Sigmoid colon (tissue), 7 donors: Measurements from ENCODE around the gene DDX1. TPM values are rescaled to one million over a fixed set of nuclear protein-coding genes. Genes with fewer than 3 reads are reported as not detected.

Experiments
- DNase-seq: peaks from one replicate; pipeline ENCODE4 v3.0.0-alpha.2; 2019
- H3K27ac ChIP-seq, 4 donors: fragments of 200-600 bp; sonication (generic); one replicate each; pipeline ENCODE4 v1.5.1; 2016 to 2019; ENCODE audit warnings: mild to moderate bottlenecking in 1 of 4
- H3K27me3 ChIP-seq, 3 donors: fragments of 200-600 bp; sonication (generic); one replicate each; pipeline ENCODE4 v1.5.1; 2019; ENCODE audit warnings: mild to moderate bottlenecking in 1 of 3
- H3K36me3 ChIP-seq, 4 donors: fragments of 200-600 bp; sonication (generic); one replicate each; pipeline ENCODE4 v1.5.1; 2016 to 2019
- H3K4me1 ChIP-seq, 4 donors: fragments of 200-600 bp; sonication (generic); one replicate each; pipeline ENCODE4 v1.5.1; 2017 to 2019
- H3K4me3 ChIP-seq, 4 donors: fragments of 200-600 bp; sonication (generic); one replicate each; pipeline ENCODE4 v1.5.1; 2017 to 2019; ENCODE audit warnings: mild to moderate bottlenecking in 2 of 4, moderate library complexity in 1 of 4
- H3K9me3 ChIP-seq, 4 donors: fragments of 200-600 bp in 3 of 4; sonication (generic) in 3 of 4; one replicate each; pipeline versions ENCODE4 v1.5.1 to v1.6.1; 2013 to 2019
- EP300 ChIP-seq, 4 donors: sonication (generic); formaldehyde crosslinking; IDR thresholded peaks; one replicate each; pipeline ENCODE4 v1.6.1; 2017; ENCODE audit warnings: antibody characterized with exemption in 4 of 4
- POLR2A ChIP-seq, 2 donors: fragments of 450-650 bp; IDR thresholded peaks; one replicate each; pipeline ENCODE4 v1.6.1; 2016; ENCODE audit warnings: antibody characterized with exemption in 2 of 2, mild to moderate bottlenecking in 2 of 2, moderate library complexity in 2 of 2
- POLR2AphosphoS5 ChIP-seq, 4 donors: sonication (generic); formaldehyde crosslinking; IDR thresholded peaks; one replicate each; pipeline ENCODE4 v1.6.1; 2017; ENCODE audit warnings: antibody characterized with exemption in 4 of 4
- WGBS, 2 donors: extraction: QIAGEN DNeasy Blood & Tissue Kit; methylation state at CpG; one replicate each; pipeline ENCODE4 v1.1.7; 2013; 5-methylcytosine and 5-hydroxymethylcytosine counted together
- intact Hi-C: fragments of 100-400 bp; cut with DNase I; formaldehyde crosslinking; loops from one replicate; pipeline ENCODE4 v1.15.1; 2023
- polyA plus RNA-seq, 3 donors: library from polyadenylated mRNA; stranded (reverse); fragments of 200-250 nt; gene quantifications; one replicate each; pipeline ENCODE4 v1.2.3, GENCODE V29; 2013
- total RNA-seq, 4 donors: library from RNA; depleted of rRNA; stranded (reverse); fragments of >200 nt; gene quantifications; one replicate each; pipeline ENCODE4 v1.1.0, GENCODE V29; 2016
- TF ChIP-seq, protein P1 (sequence below), 4 experiments: fragments of 450-650 bp in 3 of 4; fragments of 200-600 bp in 1 of 4; IDR thresholded peaks; one replicate each; pipeline ENCODE4 v1.5.1; 2016 to 2019; ENCODE audit warnings: antibody characterized with exemption in 4 of 4, mild to moderate bottlenecking in 3 of 4, moderate library complexity in 2 of 4
- donor health status: healthy with polysubstance abuse.
- donor health status: Bipolar disorder and iron deficiency.
- donor health status: healthy.

The DDX1 gene
- total and polyA plus RNA-seq, 7 donors = 59.2 to 104 (median 67.9) TPM

GRCh38 chr2:15622214-15622613 is 30.5 kb downstream of the DDX1 start:
- TF ChIP-seq EP300 (IDR thresholded peaks at IDR 0.05) (no peak), POLR2A (IDR thresholded peaks at IDR 0.05) (no peak), POLR2AphosphoS5 (IDR thresholded peaks at IDR 0.05) (no peak)
- TF ChIP-seq, protein P1, sequence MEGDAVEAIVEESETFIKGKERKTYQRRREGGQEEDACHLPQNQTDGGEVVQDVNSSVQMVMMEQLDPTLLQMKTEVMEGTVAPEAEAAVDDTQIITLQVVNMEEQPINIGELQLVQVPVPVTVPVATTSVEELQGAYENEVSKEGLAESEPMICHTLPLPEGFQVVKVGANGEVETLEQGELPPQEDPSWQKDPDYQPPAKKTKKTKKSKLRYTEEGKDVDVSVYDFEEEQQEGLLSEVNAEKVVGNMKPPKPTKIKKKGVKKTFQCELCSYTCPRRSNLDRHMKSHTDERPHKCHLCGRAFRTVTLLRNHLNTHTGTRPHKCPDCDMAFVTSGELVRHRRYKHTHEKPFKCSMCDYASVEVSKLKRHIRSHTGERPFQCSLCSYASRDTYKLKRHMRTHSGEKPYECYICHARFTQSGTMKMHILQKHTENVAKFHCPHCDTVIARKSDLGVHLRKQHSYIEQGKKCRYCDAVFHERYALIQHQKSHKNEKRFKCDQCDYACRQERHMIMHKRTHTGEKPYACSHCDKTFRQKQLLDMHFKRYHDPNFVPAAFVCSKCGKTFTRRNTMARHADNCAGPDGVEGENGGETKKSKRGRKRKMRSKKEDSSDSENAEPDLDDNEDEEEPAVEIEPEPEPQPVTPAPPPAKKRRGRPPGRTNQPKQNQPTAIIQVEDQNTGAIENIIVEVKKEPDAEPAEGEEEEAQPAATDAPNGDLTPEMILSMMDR (IDR thresholded peaks at IDR 0.05) = no peak

GRCh38 chr2:15622614-15623480 is 31.2 kb downstream of the DDX1 start:
- no peak for TF ChIP-seq EP300 (IDR thresholded peaks at IDR 0.05)
- no peak for TF ChIP-seq POLR2AphosphoS5 (IDR thresholded peaks at IDR 0.05)
- no peak for TF ChIP-seq POLR2A (IDR thresholded peaks at IDR 0.05)
- TF ChIP-seq, protein P1 (IDR thresholded peaks at IDR 0.05) = no peak
- Histone ChIP-seq H3K36me3 (peaks cover 30 to 99% (median 47%) of the 10 kb centered on the region in 4 donors), H3K4me1 (no peaks in the 10 kb centered on the region), H3K27me3 (no peaks in the 10 kb centered on the region), H3K9me3 (no peaks in the 10 kb centered on the region), H3K4me3 (no peak overlapping the region), H3K27ac (no peak overlapping the region)
- intact Hi-C loops = no loop called here
- 97 to 98% methylated on average over 3 of the region's 3 CpGs for WGBS, 2 donors
- no peak for DNase-seq

More at GRCh38 chr2:15622214-15622613, 30.5 kb downstream of the DDX1 start:
- intact Hi-C loops = no loop called here
- Histone ChIP-seq H3K4me1 (no peaks in the 10 kb centered on the region), H3K27me3 (no peaks in the 10 kb centered on the region), H3K9me3 (no peaks in the 10 kb centered on the region), H3K27ac (no peak overlapping the region), H3K36me3 (peaks cover 28 to 99% (median 47%) of the 10 kb centered on the region in 4 donors), H3K4me3 (no peak overlapping the region)
- WGBS, 2 donors = 95 to 98% methylated on average over 2 of the region's 2 CpGs
- no peak for DNase-seq

GRCh38 chr2:15623481-15623796 is 31.8 kb downstream of the DDX1 start:
- Histone ChIP-seq H3K4me1 (no peaks in the 10 kb centered on the region), H3K27ac (no peak overlapping the region), H3K4me3 (no peak overlapping the region), H3K36me3 (peaks cover 26 to 99% (median 43%) of the 10 kb centered on the region in 4 donors), H3K27me3 (no peaks in the 10 kb centered on the region), H3K9me3 (no peaks in the 10 kb centered on the region)
- no peak for TF ChIP-seq POLR2AphosphoS5 (IDR thresholded peaks at IDR 0.05)
- TF ChIP-seq EP300 (IDR thresholded peaks at IDR 0.05) = no peak
- TF ChIP-seq POLR2A (IDR thresholded peaks at IDR 0.05) = no peak
- TF ChIP-seq, protein P1 (IDR thresholded peaks at IDR 0.05) = no peak
- intact Hi-C loops = no loop called here
- no peak for DNase-seq
- 96 to 98% methylated on average over 2 of the region's 2 CpGs for WGBS, 2 donors

DNA sequence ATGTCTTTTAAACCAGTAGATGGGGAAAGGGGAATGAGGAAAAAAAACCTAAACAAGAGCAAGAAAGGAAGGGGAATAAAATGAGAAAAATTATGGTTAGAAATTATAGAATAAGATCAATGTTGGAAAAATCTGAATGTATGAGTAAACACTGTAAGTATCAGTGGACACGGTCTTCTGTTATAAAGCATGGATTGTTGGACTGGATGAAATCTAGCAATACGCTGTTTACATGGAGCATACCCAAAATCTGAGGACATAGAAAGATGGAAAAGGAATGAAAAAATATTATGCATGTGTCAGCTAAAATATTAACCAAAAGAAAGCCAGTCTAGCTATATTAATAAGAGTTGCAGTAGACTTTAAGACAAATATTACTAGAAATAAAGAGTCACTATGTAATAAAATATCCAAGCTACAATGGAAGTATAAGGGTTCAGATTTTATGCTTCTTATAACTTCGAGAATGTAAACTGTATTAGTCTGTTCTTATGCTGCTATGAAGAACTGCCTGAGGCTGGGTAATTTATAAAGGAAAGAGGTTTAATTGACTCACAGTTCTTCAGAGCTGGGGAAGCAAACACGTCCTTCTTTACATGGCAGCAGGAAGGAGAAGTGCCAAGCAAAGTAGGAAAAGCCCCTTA is 32.4 kb downstream of the DDX1 start:
- TF ChIP-seq POLR2A (IDR thresholded peaks at IDR 0.05) = no peak
- TF ChIP-seq, protein P1 (IDR thresholded peaks at IDR 0.05) = no peak
- no peak for TF ChIP-seq POLR2AphosphoS5 (IDR thresholded peaks at IDR 0.05)
- no peak for TF ChIP-seq EP300 (IDR thresholded peaks at IDR 0.05)
- no peaks in the 10 kb centered on the region for H3K4me1 ChIP-seq
- no peak overlapping the region for H3K4me3 ChIP-seq
- 69 to 73% methylated on average over 4 of the region's 4 CpGs for WGBS, 2 donors
- no peak overlapping the region for H3K27ac ChIP-seq
- intact Hi-C loops = no loop called here
- no peaks in the 10 kb centered on the region for H3K27me3 ChIP-seq
- H3K9me3 ChIP-seq = no peaks in the 10 kb centered on the region
- DNase-seq = no peak
- peaks cover 20 to 99% (median 37%) of the 10 kb centered on the region in 4 donors for H3K36me3 ChIP-seq
